ENCODE data around the gene MGME1.

MGME1 gene

DNA sequence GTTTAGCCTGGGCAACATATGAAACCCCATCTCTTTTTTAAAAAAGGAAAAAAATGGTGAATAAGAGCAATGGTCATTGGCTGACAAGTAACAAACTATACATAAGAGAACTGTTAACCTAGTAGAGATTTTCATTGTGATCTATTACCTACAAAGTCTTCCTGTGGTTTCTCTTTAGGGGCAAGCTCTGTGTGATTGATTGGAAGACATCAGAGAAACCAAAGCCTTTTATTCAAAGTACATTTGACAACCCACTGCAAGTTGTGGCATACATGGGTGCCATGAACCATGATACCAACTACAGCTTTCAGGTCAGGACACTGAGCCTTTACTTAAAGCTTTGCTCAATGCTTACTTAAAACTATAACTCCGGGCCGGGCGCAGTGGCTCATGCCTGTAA lies 19.2 kb downstream of the MGME1 start:
- Histone ChIP-seq H3K36me3 (ENCODE audit: insufficient read depth, low read length) (peaks cover 30% of the 10 kb centered on the region; the same call in 1 of the 2 replicates), H3K4me3 (ENCODE audit: low read length, poor library complexity, severe bottlenecking) (no peak overlapping the region), H4K20me1 (ENCODE audit: insufficient read depth, low read length, poor library complexity, severe bottlenecking) (peaks cover 7% of the 10 kb centered on the region), H3K4me1 (ENCODE audit: insufficient read depth, low read length, poor library complexity, severe bottlenecking) (peaks cover 6% of the 10 kb centered on the region), H3K9me2 (replicated peaks; ENCODE audit: low read depth, low read length) (no peaks in the 10 kb centered on the region), H3F3A (ENCODE audit: low read depth) (no peaks in the 10 kb centered on the region), H3K27me3 (ENCODE audit: insufficient read depth, low read length, poor library complexity, severe bottlenecking) (no peaks in the 10 kb centered on the region), H3K4me2 (ENCODE audit: low read depth, low read length, poor library complexity, severe bottlenecking) (no peak overlapping the region), H3K79me2 (ENCODE audit: insufficient read depth, low read length) (peaks cover 36% of the 10 kb centered on the region), H3K9me3 (ENCODE audit: insufficient read depth, low read depth, low read length) (no peaks in the 10 kb centered on the region), H2AFZ (ENCODE audit: low read length) (no peak overlapping the region), H3K9ac (ENCODE audit: low read depth, low read length, poor library complexity, severe bottlenecking) (no peak overlapping the region)
- TF ChIP-seq, protein P1, sequence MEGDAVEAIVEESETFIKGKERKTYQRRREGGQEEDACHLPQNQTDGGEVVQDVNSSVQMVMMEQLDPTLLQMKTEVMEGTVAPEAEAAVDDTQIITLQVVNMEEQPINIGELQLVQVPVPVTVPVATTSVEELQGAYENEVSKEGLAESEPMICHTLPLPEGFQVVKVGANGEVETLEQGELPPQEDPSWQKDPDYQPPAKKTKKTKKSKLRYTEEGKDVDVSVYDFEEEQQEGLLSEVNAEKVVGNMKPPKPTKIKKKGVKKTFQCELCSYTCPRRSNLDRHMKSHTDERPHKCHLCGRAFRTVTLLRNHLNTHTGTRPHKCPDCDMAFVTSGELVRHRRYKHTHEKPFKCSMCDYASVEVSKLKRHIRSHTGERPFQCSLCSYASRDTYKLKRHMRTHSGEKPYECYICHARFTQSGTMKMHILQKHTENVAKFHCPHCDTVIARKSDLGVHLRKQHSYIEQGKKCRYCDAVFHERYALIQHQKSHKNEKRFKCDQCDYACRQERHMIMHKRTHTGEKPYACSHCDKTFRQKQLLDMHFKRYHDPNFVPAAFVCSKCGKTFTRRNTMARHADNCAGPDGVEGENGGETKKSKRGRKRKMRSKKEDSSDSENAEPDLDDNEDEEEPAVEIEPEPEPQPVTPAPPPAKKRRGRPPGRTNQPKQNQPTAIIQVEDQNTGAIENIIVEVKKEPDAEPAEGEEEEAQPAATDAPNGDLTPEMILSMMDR (conservative IDR thresholded peaks at IDR 0.05; ENCODE audit: low read length), result no peak
- TF ChIP-seq EZH2phosphoT487 (IDR thresholded peaks at IDR 0.05; ENCODE audit: borderline replicate concordance), result no peak

DNA sequence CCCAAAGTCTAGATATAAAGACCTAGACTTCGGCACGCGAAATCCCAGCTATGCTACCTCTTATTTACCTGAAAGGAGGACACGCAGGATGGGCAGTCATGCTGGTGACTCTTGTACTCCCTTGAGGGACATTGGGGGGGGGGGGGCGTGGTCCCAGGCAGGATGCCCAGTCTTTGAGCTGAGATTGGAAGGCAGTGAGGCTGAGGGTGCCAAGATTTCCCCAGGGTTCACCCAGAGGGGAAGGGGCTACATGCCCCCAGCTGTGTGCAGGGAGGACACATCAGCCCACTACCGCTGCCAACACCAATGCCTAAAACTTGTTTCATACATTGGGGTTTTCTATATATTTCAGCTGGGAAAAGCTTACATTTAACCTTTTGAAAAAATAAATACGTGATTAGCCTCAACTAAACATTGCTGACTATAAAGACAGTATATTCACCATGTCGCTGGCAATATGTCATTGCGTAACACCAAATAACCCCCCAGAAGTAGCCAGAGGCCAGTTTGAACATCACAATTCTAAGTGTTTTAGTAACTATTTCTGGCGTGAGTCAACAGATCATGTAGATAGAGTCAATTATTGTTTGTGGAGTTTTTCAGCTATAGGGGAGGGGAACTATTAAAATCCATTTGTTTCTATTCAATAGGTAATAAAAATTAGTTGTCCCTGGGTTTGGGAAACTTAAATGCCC lies 21.6 kb downstream of the MGME1 start:
- Histone ChIP-seq H2AFZ (ENCODE audit: low read length) (no peak overlapping the region), H4K20me1 (ENCODE audit: insufficient read depth, low read length, poor library complexity, severe bottlenecking) (peaks cover 3% of the 10 kb centered on the region), H3K79me2 (ENCODE audit: insufficient read depth, low read length) (peaks cover 17% of the 10 kb centered on the region), H3F3A (ENCODE audit: low read depth) (no peaks in the 10 kb centered on the region), H3K27me3 (ENCODE audit: insufficient read depth, low read length, poor library complexity, severe bottlenecking) (no peaks in the 10 kb centered on the region), H3K36me3 (ENCODE audit: insufficient read depth, low read length) (peaks cover 30% of the 10 kb centered on the region; the same call in 1 of the 2 replicates), H3K4me3 (ENCODE audit: low read length, poor library complexity, severe bottlenecking) (no peak overlapping the region), H3K4me1 (ENCODE audit: insufficient read depth, low read length, poor library complexity, severe bottlenecking) (peaks cover 6% of the 10 kb centered on the region), H3K9me2 (replicated peaks; ENCODE audit: low read depth, low read length) (no peaks in the 10 kb centered on the region), H3K9me3 (ENCODE audit: insufficient read depth, low read depth, low read length) (no peaks in the 10 kb centered on the region), H3K4me2 (ENCODE audit: low read depth, low read length, poor library complexity, severe bottlenecking) (no peak overlapping the region), H3K9ac (ENCODE audit: low read depth, low read length, poor library complexity, severe bottlenecking) (no peak overlapping the region)
- TF ChIP-seq, protein P1 (conservative IDR thresholded peaks at IDR 0.05; ENCODE audit: low read length), result no peak
- no peak for TF ChIP-seq EZH2phosphoT487 (IDR thresholded peaks at IDR 0.05; ENCODE audit: borderline replicate concordance)

DNA sequence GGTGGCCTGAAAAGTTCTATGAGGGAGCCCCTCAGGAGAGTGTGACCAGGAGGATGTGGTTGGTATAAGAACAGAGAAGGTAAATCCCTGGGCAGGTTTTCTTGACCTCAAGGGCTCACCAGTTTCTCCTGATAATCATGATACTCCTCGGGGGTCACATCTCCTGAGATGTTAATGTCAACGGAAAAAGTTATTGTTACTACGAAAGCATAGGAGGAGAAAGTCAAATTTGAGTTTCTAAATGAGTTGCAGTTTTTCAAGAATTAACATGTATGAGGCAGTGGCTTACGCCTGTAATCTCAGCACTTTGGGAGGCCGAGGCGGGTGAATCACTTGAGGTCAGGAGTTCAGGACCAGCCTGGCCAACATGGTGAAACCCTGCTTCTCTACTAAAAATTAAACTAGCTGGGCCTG lies 23.4 kb downstream of the MGME1 start:
- Histone ChIP-seq H3K9ac (ENCODE audit: low read depth, low read length, poor library complexity, severe bottlenecking) (no peak overlapping the region), H3K9me3 (ENCODE audit: insufficient read depth, low read depth, low read length) (no peaks in the 10 kb centered on the region), H3K9me2 (replicated peaks; ENCODE audit: low read depth, low read length) (no peaks in the 10 kb centered on the region), H3K36me3 (ENCODE audit: insufficient read depth, low read length) (peaks cover 30% of the 10 kb centered on the region; the same call in 1 of the 2 replicates), H3K27me3 (ENCODE audit: insufficient read depth, low read length, poor library complexity, severe bottlenecking) (no peaks in the 10 kb centered on the region), H2AFZ (ENCODE audit: low read length) (no peak overlapping the region), H4K20me1 (ENCODE audit: insufficient read depth, low read length, poor library complexity, severe bottlenecking) (peaks cover 3% of the 10 kb centered on the region), H3K4me3 (ENCODE audit: low read length, poor library complexity, severe bottlenecking) (no peak overlapping the region), H3F3A (ENCODE audit: low read depth) (no peaks in the 10 kb centered on the region), H3K4me2 (ENCODE audit: low read depth, low read length, poor library complexity, severe bottlenecking) (no peak overlapping the region), H3K4me1 (ENCODE audit: insufficient read depth, low read length, poor library complexity, severe bottlenecking) (peaks cover 6% of the 10 kb centered on the region), H3K79me2 (ENCODE audit: insufficient read depth, low read length) (peaks cover 4% of the 10 kb centered on the region; the same call in 1 of the 2 replicates)
- TF ChIP-seq, protein P1 (conservative IDR thresholded peaks at IDR 0.05; ENCODE audit: low read length), result no peak
- TF ChIP-seq EZH2phosphoT487 (IDR thresholded peaks at IDR 0.05; ENCODE audit: borderline replicate concordance), result no peak

Measured in Loucy (cell line).